Activated naive CD8-positive, alpha-beta T cell treated with anti-CD3 and anti-CD28 coated beads, Interleukin-2, amount 50 U/mL, for 16 hours (primary cell): ENCODE data around the gene DDX23.

ENCODE experiments used
- DNase-seq: peaks from one replicate; pipeline ENCODE4 v3.0.0-alpha.2; 2020; ENCODE audit warnings: low read depth, low spot score

The DDX23 gene

DNA sequence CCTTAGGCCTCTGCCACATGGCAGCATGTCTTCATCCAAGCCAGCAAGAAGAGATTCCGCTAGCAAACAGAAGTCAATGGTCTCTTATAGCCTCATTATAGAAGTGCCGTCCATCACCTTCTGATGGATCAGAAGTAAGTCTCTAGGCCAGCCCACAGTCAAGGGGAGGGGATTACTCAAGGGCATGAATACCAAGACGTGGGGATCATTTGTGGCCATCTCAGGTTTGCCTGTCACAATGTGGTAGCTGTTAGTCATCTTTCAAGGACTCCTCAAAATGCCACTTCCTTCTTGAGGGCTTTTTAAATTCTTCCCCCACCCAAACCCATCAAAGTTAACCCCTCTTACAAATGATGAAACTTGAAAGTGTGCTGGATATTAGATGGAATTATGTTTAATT, 55.0 kb downstream of the DDX23 start:
- DNase-seq = no peak

DNA sequence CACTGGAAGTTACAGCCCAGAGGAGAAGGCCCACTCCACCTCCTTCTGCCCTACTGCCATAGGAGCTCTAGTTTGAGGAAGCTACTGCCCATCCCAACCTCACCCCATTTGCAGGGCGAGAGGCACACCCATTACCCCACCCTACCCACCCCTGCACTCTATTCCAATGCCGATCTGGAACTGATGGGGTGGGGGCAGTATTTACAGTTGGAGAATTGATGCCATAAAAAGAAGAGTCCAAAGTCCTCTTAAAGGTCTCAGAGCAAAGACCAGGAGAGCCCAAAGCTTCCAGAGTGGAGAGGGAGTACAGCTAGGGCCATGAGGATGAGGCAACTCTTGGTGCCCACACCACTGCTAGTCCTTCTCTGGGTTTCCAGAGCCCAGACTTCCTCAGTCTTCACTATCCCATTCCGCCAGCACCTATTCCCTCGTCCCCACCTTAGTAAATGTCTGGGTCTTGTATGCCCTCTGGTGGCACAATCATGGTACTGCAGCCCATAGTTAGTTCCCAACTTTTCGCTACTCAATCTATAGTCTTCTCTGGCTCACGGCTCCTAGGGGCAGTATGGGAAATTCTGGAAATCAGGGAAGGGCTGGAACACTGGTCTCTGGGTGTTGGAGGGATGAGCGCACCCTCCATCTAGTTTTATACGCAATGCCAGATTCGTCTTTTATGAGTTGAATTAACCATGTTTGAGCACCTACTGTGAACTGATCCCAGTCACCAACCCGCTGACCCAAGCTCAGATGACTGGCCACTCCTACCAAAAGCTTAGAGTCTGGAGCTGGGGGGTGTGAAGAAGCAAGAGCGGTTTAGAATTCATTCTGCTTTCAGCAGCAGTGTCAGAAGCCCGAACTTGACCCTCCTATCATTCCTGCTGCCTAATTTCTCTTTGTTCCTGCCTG, 56.2 kb downstream of the DDX23 start:
- DNase-seq = no peak

DNA sequence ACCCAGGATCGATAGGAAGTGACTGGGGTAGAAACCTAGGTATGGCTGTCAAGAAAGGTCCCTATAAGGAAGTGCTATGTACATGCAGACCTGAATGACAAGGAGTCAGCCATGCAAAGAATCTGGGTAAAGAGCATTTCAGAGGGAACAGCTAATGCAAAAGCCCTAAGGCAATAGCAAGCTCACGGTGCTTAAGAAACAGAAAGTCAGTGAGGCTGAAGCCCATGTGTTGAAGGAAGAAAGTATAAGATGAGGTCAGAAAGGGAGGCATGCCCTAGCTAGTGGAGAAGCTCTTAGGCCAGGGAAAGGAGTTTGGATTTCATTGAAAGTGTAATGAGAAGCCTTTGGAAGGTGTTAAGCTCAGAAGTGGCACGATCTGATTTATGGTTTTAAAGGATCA, 57.1 kb downstream of the DDX23 start:
- no peak for DNase-seq

DNA sequence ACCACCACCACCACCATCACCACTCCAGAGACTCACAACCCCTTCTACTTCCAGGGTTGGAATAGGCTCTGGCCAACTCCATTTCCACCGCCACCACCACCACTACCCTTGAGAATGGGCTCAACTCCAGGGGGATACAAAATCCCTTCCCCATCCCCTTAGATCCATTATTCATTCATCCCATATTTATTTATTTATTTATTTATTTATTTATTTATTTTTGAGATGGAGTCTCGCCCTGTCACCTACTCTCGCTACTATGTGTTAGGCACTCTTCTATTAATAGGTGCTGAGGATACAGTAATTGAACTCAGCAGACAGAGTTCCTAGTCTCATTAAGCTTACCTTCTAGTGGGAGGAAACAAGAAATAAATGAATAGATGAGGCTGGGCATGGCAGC, 58.3 kb downstream of the DDX23 start:
- no peak for DNase-seq

DNA sequence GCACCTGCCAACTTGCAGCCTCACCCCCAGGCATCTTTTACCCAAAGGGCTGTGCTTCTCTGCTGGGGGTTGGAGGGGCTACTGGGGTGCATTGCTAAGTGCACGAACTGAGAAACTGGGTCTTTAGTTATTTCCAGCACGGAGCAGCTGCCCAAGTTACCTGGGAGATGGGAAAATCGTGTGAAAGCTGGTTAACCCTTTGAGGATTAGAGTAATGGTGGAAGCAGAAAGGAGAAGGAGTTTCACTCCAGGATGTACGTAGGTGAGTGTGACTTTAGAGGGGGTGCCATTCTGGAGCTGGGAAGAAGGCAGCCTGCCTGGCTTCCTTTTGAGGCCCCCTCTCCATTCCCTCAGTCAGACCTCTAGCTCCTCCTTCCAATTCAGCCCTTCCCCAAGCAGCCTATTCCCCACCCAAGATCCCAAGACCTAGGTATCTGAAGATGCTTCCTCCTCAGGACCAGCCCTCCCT, 62.1 kb downstream of the DDX23 start:
- DNase-seq = no peak

DNA sequence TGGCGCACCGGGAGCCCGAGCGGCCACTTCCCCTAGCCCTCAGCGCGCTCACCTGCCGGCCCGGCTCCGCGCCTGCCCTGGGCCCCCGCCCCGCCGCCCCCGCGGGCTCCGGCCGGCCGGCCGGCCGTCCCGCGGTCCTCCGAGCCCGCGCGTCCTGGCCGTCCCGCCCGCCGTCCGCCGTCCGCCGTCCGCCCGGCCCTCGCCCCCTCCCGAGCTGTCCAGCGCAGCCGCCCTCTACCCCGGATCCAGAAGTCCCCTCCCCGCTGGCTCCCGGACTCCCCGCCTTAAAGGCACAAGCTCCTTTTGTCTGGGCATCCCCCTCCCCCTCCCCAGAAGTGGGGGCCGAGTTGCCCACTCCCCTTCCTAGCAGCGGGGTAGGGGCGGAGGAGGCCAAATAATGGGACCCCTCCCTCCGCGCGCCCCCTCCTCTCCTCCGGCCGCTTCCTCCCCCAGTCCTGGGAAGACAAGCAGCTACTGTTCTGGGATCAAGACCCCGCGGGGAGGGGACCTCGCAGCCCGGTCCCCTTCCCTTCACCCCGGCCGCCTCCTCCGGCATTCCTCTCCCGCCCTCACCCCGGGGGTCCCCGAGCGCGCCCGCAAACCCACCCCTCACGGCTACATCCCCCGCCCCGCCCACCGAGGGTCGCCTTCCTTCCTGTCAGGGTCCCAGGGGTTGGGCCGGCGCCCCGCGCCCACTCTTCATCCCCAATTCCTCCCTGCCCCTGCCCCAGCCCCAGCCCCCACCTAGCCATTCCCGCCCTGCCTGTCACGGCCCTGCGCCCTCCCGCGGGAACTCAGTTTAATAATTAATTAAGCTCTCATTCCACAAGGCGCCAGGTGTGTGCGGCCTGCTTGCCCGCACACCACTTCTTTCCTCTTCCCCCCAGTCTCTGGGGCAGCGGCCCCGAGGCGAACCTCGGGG, 62.8 kb downstream of the DDX23 start, which contains the start of gene ADCY6:
ADCY6 (minus strand) TSS at position 236 of the 922 bp plus-strand sequence. CDS start 5,655 bp downstream, outside the sequence.
- DNase-seq = no peak

DNA sequence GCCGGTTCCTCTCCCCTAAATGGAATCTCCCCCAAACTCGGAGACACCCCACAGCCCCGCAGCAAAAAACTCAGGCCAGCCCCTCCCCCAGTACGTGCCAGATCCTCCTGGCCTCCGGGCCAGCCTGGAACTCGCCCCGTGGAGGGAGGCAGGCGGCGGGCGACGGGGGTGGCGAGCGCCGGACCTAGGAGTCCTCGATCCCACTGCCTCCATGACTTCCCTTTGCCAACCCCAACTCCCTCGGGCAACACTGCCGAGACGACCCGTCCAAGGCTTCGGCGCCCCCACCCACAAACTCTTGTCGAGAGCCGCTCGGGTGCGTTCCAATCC, 63.5 kb downstream of the DDX23 start:
- no peak for DNase-seq

DNA sequence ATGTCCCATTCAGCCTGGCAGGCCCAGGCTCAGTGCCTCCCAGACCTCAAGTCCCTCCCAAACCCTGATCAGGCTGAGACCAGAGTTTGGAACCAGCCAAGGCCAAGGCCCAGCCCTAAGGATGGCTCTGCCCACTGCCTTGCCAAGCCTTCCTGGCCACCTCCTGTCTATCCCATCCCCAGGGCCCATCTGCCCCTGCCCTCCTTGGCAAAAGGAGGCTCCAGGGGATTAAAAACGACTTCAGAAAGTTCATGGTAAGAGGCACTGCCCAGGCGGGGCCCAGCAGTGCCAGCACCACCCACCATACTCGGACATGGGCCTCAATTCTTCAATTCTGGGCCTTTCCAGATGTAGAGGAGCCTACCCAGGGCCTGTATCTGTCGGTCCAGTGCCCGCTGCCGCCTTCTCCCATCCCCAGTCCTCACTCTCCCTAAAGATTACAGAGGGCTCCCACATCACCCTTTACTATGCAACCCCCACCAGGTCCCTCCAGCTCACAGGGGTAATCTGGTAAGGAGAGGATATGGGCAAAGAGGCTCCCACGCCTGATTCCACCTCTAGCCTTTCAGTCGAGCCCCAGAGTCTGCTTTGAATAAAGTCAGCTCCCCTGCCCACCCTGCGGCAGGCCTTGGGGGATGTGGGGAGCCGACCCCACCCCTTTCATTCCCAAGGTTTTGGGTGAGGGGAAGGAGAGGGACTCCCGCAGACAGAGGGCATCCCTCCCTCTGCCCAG, 64.0 kb downstream of the DDX23 start:
- DNase-seq = no peak

DNA sequence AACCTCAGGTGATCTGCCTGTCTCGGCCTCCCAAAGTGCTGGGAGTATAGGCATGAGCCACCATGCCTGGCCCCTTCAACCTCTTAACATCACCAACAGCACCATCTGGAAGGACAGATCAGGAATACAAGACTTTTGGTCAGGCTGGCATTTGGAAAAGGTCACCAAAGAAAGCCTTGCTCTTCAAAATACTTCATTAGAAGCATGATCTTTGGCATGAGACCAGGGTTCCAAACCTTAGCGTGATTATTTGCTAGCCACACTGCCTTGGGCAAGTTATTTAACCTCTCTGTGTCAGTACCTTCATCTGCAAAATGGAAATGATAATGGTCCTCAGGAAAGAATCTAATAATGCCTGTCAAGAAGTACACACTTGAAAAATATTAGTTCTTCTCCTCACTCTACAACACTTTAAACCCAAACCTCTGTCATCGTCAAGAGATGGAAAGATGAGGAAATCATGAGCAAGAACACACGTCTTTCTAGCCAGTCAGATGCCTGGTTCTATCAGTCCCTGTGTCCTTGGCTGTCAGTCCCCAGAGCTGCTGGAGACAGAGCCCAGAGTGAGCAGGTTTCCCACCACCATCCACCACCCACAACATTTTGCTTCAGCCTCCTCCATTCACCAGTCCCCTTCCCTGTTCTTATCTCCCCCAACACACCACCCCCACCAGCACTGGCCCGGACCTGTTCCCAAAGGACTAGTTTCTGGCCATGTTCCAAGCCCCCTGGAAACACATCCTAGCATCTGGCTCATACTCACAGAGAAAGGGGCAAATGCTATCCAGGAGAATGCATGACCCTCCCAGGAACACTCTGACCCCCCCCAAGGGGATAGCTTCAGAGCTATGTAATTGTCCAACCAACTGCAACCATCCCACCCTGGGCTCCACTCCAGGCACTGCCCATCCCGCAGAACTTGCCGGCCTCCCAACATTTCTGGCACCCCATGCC, 65.1 kb downstream of the DDX23 start:
- DNase-seq = no peak

DNA sequence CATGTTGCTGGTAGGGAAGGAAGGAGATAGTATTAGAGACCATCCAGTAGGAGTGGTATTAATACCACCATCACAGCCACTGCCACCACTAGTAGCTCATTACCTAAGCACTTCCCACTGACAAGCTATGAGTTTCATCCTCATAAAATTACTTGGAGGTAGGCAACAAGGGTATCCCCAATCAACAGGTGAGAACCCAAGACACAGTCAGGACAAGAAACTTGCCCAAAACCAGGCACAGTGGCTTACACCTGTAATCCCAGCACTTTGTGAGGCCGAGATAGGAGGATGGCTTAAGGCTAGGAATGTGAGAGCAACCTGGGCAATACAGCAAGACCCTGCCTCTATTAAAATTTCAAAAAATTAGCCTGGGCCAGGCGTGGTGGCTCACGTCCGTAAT, 68.5 kb downstream of the DDX23 start:
- DNase-seq = no peak

DNA sequence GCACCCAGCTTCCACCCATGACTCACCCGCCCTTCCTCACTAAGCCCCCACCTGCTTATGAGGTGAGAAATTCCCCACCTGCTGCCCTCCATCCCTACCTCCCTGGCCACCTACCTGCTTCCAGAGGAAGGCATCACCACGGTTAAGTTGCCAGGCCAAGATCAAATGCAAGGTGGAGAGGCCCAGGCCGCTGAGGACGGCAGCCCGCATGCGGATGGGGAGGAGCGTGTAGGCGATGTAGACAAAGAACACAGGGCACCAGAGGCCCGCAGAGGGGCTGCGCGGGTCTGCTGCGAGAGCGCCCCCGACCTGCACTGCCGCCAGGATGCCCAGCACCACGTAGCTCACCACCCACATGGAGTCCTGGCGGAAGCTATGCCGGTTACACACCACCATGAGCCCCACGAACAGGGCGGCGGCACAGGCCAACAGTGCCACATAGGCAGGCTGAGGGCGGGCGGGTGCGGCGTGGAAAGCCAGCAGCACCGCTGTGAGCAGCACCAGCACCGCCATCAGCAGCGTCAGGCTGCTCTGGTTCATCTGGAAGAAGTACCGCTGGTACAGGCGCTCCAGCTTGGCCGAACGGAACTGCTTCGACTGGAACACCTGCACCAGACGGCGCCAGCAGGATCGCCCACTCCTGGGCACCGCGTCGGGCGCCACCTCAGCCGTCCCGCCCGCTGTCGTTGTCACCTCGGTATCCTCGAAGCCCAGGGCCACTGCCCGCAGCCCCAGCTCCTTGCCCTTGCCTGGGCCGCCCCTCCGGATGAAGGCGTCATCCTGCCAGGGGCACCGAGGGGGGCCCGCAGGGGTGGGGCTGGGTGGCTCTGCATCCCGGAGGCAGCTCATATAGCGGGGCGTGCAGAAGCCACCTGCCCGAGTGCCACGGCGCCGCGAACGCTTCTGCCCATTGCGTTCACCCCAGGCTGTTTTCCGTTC, 69.2 kb downstream of the DDX23 start:
- no peak for DNase-seq

DNA sequence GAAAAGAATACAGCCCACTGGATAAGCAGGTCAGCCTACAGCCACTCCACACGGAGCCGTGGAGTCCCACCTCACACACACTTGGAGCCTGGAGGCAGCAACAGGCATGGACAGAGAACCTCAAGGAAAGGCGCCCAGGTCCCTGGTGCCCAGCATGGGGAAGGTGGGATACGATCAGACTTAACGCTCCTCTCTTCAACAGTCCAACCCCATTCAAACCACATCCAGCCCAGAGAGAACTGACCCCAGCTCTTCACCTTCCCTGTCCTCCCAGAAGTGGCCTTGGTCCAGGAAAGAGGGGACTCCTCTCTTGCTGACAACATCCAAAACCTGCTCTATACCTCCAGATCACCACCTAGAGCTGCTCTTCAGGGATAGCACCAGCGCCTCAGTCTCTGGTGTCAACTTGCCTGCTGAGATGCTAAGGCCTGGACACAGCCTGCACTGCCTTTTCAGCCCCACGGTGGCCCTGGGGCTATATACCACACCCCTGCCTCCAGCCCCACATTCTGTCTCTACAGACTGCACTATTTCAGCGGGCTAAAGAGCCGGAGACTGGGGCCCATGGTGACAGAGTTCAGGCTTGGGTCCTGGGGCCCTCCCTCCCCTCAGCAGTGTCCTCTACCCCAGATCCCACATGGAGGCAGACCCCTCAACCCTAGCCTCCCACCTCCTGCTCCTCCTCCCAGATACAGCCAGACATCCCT, 70.1 kb downstream of the DDX23 start:
- DNase-seq = no peak

DNA sequence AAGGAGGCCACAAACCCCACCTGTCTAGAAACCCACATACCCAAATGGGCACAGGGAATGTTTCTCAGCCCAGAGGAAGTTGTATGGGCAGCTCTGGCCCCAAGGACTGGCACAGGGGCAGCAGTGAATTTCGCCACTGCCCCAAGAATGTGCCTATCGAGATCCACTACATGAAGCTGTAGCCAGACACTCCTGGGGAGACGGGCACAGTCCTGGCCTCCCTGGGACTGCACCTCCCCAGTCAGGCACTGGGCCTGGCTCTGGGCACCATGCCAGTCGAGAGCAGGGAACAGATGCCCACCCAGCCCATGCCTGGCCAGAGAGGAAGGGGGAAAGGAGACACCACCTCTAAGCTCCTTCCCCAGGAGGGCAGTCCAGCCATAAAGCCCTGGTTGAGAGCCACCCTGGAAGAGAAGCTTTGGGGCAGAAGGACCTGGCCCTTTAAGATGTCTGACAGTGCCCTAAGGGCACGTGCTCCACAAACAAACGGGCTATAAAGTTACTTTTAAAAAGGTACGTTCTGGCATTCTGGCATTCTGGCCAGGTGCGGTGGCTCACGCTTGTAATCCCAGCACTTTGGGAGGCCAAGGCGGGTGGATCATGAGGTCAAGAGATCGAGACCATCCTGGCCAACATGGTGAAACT, 71.5 kb downstream of the DDX23 start:
- DNase-seq = no peak

DNA sequence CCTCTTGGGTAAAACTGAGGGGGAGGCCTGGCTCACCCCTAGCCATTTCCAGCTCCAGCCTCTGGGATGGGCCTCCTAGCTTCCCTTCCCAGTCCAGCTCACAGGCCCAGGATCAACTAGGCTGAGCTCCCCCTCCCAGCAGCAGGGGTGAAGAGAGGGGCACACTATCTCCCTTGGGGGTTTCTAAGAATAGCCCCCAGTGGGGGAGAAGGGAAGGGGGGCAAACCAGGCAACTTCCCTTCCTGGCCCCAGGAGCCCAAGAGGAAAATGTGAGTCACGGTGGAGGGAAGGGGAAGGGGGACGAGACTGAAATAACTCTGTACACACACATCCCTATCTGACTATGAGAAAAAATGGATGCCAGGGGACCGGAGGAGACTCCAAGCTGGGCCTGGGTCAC, 72.1 kb downstream of the DDX23 start:
- no peak for DNase-seq
